ENCODE results near the gene HBP1.
A peak's percentile ranks its signal among the peaks of the same experiment; 100 is the strongest.
"Not testable (repeated sequence)": the region's sequence is repeated elsewhere in the genome, so short reads cannot be mapped to it uniquely, and the experiment has no call there.

The HBP1 gene, protein sequence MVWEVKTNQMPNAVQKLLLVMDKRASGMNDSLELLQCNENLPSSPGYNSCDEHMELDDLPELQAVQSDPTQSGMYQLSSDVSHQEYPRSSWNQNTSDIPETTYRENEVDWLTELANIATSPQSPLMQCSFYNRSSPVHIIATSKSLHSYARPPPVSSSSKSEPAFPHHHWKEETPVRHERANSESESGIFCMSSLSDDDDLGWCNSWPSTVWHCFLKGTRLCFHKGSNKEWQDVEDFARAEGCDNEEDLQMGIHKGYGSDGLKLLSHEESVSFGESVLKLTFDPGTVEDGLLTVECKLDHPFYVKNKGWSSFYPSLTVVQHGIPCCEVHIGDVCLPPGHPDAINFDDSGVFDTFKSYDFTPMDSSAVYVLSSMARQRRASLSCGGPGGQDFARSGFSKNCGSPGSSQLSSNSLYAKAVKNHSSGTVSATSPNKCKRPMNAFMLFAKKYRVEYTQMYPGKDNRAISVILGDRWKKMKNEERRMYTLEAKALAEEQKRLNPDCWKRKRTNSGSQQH

DNA sequence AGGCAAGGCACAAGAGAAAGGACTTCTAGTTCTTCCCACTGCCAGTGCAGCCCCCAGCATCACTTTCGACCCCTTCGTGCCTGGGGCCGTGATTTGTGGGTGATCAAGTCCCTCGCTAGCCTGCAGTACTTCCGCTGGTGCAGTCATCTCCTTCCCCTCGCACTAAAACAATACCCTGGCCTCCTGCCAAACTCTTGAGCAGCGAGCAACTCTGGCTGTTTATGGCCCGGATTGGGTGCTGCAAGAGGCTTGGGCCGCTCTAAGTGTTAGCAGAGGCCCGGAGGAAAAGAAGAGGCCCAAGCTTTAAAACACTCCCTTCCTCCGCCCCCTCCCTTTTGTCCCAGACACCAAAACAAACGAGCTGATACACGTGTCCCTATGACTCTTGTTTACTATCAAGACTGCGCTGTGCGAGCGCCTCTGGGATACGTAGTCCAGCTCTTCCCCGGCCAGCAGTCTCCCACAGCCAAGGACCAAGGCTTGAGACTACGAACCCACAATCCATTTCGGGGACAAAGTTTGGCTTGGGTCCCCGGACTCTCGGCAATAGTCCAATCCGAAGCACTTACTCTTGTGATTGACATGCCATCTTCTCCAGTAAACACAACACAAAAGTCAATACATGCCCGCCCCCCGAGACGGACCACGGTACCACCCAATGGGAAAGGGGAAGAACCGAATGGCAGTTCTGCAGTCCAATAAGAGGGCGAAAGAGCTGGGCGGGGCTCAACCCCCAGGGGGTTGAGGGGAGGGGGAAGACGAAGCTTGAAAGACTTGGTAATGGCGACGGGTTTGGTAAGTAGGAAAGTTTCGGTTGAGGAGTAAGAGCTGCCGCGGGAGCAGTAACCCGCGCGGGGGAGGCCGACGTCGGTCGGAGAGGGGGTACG lies at the start of gene HBP1:
HBP1 (plus strand) TSS at position 771 of the 887 bp plus-strand sequence. CDS start 10,891 bp downstream, outside the sequence.
- DNase-seq (ENCODE audit: low read depth in 2 of 2): peak; percentile 96 to 97

DNA sequence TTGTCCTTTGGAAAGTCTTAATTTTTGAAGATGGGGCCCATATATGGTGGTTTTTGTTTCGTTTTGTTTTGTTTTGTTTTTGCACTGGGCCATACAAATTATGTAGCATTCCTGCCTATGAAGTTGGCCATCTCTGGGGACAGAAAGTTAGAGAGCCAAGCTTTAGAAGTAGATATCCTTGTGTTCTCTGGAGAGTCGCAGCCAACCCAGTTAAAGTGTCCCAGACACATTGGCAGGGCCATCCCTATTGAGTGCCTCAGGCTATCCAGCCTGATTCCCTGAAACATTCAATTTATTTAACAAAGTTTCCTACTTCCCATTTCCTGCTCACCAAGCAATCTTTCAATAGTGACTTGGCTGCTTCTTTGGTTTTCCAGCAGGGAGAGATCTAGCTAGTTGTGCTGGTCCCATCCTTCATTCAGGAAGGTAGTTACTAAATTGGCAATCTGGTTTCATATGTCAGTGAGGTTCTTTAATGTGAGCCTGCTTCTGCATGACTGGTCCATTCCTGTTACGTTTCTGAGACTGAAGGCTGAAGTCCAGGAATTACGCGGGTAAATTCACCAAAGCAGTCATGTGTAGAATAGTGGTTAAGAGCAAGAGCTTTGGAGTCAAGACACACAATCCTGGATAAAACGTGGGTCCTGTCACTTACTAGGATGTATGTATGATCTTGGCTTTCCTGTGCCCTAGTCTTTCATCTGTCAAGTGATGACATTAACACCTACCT lies 49.3 kb upstream of the HBP1 start:
- DNase-seq (ENCODE audit: low read depth in 2 of 2): no peak

DNA sequence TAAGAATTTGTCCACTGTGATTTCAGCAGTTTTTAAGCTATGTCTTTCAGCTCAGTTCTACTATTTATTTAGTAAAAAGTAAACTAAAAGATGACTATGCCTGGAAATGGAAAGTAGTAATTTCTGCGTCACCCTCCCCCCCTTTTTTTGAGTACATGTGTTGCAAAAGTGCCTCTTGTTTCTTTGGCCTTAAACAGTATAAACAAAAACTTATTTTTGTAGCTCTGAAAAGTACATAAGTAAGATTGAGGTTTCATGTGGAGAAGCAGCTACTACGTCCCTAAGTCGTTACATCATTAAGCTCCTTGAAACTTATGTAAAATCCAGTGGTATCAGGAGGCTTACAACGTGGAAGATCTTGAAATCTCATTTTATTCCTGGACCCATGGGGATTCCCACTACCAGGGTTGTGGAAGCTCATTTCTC lies 46.3 kb upstream of the HBP1 start:
- DNase-seq (ENCODE audit: low read depth in 2 of 2): no peak

DNA sequence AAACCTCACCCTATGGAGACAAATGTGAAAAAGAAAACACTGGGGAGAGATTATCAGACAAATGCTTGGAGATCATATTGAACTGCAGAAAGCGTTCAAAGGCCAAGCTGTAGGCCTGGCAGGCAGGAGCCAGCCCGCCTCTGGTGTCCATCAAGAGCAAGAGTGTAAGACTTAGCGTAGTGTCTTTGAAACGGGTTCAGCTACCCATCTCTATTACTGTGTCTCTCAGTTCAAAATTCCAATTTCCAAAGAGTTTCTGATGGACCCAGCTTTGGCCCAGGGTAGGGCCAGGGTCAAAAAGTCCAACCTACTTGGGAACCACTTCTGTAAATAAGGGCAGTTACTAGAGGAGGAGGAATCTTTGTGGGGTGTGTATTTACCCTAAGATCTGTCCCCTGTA lies 45.4 kb upstream of the HBP1 start:
- no peak for DNase-seq (ENCODE audit: low read depth in 2 of 2)

DNA sequence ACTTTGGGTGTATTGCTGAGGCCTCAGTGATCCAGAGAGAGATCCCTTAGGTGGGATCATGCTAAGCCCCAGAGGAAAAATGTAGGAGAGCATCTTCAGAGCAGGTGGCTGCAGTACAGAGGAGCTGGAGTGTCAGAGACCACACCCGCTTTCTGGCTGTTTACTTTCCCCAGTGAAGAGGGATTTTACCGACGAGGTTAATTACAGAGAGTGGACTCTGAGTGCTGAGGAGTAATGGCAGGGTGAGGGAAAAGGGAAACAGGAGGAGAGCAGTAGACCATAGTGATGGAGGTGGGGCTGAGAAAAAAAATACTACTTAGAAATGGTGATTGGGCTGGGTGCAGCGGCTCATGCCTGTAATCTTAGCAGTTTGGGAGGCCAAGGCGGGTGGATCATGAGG lies 43.3 kb upstream of the HBP1 start:
- DNase-seq (ENCODE audit: low read depth in 2 of 2): no peak

DNA sequence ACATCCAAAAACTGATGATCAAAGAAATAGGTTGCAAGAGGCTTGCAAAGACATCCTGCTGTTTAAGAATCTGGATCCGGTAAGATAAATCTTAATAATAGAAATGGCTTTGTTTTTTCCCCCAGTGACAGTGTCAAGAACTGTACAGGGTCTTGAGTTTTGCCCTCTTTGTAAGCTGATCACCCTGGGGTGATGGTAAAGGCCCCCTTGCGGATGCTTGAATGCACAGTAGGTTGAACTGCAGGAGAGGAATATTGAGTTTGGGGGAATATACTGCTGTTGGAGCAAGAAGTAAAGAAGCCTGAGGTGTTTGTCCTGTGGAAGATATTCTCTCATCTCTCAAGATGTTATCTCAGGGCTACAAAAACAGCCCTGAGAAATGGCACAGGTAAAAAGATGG lies 40.6 kb upstream of the HBP1 start:
- DNase-seq (ENCODE audit: low read depth in 2 of 2): no peak

DNA sequence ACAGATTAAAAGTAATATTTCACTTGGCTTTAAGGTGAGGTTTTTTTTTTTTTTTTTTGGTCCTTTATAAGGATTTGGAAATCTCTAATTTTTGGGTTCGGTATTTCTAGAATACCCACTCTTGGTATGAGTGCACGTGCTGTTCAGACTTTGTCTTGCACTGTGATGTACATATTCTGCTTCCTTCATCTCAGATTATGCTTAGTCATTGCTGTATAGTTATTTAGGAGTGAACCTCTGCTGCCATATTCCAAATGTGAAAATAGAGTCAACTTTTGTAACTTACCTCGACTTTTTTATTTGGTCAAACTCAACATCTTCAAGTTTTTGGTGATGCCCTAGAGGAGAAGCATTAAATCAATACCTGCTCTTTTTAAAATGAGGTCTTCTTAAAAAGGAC lies 40.1 kb upstream of the HBP1 start:
- DNase-seq (ENCODE audit: low read depth in 2 of 2): no peak

DNA sequence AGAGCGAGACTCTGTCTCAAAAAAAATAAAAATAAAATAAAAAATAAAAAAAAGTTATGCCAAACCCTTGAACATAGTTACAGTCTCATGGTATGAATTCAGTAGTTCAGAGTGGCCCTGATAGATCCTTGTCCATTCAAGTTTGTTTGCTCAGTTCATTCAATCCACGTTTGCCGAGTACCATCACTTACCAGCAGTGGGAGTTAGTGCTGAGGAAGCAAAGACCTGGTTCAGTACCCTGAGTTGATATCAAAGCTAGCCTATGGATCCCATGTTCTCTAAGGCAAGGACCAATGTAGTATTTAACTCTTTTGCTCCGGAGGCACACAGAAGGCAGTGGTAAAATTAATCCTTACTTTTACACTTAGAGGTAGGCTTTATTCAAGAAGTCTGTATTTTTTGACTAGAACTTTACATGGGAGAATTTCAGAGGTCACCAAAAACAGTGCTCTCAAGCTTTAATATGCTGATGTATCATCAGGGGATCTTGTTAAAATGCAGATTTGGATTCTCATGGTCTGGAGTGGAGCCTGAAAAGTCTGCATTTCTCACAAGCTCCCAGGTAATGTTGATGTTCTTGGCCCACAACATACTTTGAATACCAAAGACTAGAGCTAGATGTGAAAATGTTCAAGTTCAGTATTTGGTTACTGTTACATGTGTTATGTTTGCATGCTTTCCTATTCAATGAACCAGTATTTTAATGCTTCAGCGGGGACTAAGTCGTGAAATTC lies 38.1 kb upstream of the HBP1 start:
- no peak for DNase-seq (ENCODE audit: low read depth in 2 of 2)

DNA sequence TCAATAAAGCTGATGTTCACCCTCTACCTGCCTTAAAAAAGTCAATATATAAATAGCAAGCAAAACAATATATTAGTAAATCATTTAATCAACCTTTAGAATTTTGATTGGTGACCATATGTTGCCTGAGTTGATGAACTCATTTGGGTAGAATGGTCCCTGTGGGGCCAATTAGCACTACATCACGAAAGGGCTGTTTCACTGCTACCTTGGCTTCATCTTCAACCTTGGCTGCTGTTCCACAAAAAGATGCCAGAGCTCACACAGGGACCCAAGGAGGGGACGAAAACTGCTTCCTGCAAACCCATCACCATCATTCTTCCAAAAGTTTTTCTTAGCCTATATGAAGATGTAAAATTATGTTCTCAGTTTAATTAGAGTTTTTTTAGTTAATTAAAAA lies 35.4 kb upstream of the HBP1 start:
- no peak for DNase-seq (ENCODE audit: low read depth in 2 of 2)

DNA sequence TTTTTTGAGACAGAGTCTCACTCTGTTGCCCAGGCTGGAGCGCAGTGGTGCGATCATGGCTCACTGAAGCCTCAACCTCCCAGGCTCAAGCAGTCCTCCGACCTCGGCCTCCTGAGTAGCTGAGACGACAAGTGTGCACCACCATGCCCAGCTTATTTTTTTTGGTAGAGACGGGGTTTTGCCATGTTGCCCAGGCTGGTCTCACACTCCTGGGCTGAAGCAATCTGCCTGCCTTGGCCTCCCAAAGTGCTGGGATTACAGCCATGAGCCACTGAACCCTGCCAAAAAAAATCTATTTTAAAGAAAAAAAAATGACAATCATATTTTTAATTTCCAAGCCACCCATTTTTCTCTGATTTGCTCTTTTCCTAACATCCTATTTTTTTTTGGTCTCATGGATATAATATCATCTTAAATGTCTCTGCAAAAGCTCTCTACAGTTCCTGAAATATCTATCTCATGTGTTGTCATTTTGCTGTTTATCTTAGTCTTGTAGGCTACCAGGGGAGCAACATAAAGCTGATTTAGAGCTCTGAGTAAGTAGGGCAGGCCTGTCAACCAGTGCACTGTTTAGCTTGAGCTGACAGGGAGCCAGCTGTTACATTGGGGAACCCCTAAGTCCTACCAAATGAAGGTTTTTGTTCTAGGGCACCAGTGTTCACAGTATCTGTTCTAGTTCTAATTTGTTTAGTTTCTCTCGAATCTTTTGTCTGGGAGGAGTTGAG lies 29.9 kb upstream of the HBP1 start:
- no peak for DNase-seq (ENCODE audit: low read depth in 2 of 2)

DNA sequence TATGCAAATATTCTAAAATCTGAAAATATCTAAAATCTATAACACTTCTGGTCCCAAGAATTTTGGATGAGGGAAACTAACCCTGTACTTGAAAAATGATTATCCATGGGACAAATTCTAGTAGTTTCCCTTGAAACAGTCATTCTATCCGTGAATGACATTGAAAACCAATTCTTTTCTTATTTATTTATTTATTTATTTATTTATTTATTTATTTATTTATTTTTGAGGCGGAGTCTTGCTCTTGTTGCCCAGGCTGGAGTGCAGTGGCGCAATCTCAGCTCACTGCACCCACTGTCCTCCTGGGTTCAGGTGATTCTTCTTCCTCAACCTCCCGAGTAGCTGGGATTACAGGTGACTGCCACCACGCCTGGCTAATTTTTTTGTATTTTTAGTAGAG lies 24.9 kb upstream of the HBP1 start:
- DNase-seq (ENCODE audit: low read depth in 2 of 2): not testable (repeated sequence)

DNA sequence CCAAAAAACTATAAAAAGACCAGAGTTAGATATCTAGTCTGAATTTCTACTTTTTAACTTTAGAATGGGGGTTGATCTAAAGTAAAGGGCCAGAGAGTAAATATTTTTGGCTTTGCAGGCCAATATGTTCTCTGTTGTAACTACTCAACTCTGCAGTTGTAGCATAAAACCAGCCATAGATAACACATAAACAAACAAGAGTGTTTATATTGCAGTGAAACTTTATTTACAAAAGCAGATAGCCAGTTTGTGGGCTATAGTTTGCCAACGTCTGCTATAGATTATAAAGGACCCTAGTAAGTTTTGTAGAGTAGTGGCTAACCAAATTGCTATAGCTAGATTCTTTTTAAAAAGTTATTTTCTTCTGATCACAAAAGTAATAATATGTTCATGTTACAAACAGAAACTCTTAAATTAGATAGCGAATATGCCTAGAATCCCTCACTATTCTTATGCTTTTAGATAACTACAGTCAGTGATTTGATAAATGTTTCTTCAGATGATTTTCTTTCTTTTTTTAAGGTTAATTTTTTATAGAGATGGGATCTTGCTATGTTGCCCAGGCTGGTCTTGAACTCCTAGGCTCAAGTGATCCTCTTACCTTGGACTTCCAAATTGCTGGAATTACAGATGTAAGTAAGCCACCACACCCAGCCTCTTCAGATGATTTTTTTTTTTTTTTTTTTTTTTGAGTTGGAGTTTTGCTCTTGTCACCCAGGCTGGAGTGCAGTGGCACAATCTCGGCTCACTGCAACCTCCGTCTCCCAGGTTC lies 23.6 kb upstream of the HBP1 start:
- DNase-seq (ENCODE audit: low read depth in 2 of 2): no peak

DNA sequence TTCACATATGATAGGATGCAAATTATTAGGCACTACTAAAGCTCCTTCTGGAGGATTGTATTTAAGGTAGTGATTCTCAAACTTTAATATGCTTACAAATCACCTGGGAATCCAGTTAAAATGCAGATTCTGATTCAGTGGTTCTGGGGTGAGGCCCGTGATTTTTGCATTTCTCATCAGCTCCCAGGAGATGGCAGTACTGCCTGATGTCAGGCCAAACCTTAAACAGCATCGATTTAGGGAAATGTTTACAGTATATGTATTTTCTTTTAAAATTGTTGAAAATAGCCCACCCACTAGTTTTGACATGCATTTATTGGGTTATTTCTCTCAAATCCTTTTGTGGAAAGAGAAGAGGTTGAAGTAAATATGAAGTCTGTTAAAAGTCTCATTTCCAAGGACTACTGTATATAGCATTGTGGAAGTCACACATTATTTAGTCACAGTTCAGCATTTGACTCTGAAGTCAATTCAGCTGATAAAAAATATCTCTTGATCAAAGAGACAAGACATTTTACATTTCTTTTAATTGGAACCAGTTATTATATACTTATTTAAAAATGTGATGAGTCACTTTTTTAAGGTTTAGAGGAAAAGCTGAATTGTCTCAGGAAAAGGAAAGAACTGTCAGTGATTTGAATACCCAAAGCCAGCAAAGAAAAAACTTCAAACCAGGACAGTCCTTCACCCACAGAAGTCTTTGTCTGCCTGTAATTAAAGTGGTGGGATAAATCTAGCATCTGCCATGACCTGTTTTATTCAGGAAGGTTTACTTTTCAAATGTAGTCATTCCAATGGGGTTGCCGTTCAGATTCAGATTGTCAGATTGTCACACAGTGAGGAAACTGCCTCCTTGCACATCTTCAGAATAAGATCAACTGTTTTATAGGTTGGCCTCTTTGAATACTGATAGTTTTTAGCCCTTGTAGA lies 21.1 kb upstream of the HBP1 start:
- no peak for DNase-seq (ENCODE audit: low read depth in 2 of 2)

DNA sequence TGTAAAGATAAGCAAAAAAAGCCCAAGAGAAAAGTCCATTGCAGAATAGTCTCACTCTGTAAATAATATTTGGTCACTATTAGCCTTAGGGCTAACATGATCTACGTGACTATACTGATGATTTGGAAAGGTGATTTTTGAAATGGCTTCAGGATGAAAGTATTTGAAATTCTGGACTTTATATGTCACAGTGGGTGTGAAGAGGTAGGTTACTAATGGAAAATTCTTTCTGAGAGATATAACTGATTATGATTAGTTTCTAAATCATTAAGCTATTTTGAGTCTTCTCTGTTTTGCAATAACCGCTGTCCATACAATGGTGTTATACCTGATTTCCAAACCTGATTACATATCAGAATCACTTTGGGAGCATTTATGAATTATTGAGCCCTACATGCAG lies 20.1 kb upstream of the HBP1 start:
- DNase-seq (ENCODE audit: low read depth in 2 of 2): no peak

DNA sequence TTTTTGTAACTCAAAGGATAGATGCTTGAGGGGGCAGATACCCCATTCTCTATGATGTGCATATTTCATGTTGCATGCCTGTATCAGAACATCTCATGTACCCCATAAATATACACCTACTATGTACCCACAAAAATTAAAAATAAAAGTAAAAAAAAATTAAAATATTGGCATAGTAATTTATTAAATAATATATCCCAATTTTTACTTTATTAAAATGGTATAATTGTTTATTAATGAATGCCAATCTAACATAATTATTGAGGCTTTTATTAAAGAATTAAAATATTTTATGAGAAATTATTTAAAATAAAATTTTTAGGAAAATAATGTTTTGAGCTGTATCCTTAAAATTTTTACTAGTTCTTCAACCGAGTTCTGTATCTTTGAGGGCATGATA lies 18.9 kb upstream of the HBP1 start:
- DNase-seq (ENCODE audit: low read depth in 2 of 2): no peak

DNA sequence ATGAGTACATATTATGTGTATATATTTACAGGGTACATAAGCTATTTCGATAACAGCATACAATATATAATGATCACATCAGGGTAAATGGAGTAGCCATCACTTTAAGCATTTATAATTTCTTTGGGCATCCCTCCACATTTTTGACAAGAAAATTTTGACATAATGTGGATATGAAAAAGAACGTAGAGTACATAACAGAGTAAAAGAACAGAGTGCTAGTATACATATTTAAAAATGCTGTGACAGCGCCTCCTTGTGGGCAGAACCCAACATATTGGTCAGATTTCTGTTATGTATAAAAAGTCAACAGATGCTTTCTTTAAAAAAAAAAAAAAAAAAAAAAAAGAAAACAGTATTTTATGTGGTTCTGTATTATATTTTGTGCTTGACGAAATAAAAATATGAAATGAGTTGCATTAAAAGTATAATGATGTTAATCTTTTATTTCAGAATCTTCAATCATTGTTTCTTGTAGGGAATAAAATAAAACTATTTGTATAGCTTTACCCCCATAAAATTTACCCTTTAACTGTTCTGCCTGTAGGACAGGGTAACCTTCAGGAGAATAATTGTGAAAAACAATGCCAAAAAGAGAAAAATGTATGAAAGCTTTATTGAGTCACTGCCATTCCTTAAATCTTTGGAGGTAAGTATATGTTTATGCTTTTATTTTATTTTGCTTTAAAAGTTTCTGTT lies 18.3 kb upstream of the HBP1 start:
- peak; percentile 35 to 57 for DNase-seq (ENCODE audit: low read depth in 2 of 2)

DNA sequence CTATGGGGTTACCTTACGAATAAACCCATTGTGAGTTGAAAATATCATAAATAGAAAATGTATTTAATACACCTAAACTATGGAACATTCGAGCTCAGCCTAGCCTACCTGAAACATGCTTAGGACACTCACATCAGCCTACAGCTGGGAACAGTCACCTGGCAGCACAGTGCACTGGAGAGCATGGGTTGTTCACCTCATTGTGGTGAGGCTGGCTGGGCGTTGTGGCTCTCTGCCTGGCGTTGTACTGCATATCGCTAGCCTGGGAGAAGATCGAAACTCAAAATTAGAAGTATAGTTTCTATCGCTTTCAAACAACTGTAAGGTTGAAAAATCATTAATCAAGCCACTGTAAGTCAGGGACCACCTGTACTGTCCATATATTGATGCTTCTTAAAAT lies 17.3 kb upstream of the HBP1 start:
- DNase-seq (ENCODE audit: low read depth in 2 of 2): no peak

DNA sequence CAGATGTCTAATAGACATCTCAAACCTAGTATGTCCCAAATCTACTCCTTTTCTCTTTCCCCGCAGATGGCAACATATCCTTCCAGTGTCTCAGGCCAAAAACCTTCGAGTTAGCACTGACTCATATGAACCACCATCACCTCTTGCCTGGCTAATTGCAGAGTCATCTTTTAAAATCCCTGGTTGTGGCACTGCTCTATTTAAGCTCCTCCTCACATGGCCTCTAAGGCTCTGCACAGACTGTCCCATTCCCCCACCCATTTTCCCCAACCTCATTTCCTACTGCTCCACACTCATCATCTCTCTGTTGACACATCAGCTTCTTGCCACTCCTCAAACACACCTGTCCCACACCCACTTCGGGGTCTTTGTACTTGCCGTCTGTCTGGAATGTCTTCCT lies 16.8 kb upstream of the HBP1 start:
- no peak for DNase-seq (ENCODE audit: low read depth in 2 of 2)

Data from stimulated activated CD4-positive, alpha-beta T cell treated with anti-CD3 and anti-CD28 coated beads, Interleukin-15, amount 100 ng/mL, for 48 hours (primary cell).